Activated T-cell treated with anti-CD3 and anti-CD28 coated beads for 48 hours (primary cell): ENCODE data around the gene SNCB.

Experiments used
- DNase-seq: peaks from one replicate; pipeline ENCODE4 v3.0.0-alpha.2; 2020; ENCODE audit warnings: low read depth

The SNCB gene

GRCh38 chr5:176644294-176644693, 14.0 kb upstream of the SNCB start:
- DNase-seq = no peak

- DNase-seq = no peak
Observed at GRCh38 chr5:176643491-176644219, 13.3 kb upstream of the SNCB start.

GRCh38 chr5:176642675-176643490, 12.5 kb upstream of the SNCB start:
- DNase-seq = no peak

GRCh38 chr5:176640616-176641015, 10.3 kb upstream of the SNCB start:
- DNase-seq = no peak

- no peak for DNase-seq
Observed at GRCh38 chr5:176639981-176640380, 9.6 kb upstream of the SNCB start.

GRCh38 chr5:176639208-176639607, 8.9 kb upstream of the SNCB start:
- DNase-seq = no peak

- no peak for DNase-seq
Observed at GRCh38 chr5:176638437-176638836, 8.1 kb upstream of the SNCB start.

- DNase-seq = no peak
Observed at GRCh38 chr5:176637556-176637955, 7.2 kb upstream of the SNCB start.

GRCh38 chr5:176636426-176636825, 6.1 kb upstream of the SNCB start:
- no peak for DNase-seq

GRCh38 chr5:176633598-176633997, 3.3 kb upstream of the SNCB start:
- no peak for DNase-seq

- DNase-seq = no peak
Observed at GRCh38 chr5:176632745-176633144, 2.4 kb upstream of the SNCB start.

- DNase-seq = no peak
Observed at GRCh38 chr5:176631383-176632200, 1.3 kb upstream of the SNCB start.

GRCh38 chr5:176630681-176631222, 418 bp upstream of the SNCB start:
- no peak for DNase-seq

- DNase-seq = no peak
Observed at GRCh38 chr5:176629317-176629852, 949 bp downstream of the SNCB start.

- DNase-seq = no peak
Observed at GRCh38 chr5:176628406-176629228, 1.7 kb downstream of the SNCB start.

- DNase-seq = no peak
Observed at GRCh38 chr5:176627582-176627981, 2.8 kb downstream of the SNCB start.

GRCh38 chr5:176626876-176627236, 3.5 kb downstream of the SNCB start:
- no peak for DNase-seq

- no peak for DNase-seq
Observed at GRCh38 chr5:176625966-176626875, 4.1 kb downstream of the SNCB start.

GRCh38 chr5:176625512-176625911, 4.8 kb downstream of the SNCB start:
- DNase-seq = no peak

- no peak for DNase-seq
Observed at GRCh38 chr5:176624938-176625337, 5.4 kb downstream of the SNCB start.
